Measurements from ENCODE around the gene MXRA8. TPM values are rescaled to one million over a fixed set of nuclear protein-coding genes. Genes with fewer than 3 reads are reported as not detected.
A peak's percentile ranks its signal among the peaks of the same experiment; 100 is the strongest.

Gene MXRA8
- total RNA-seq, 1 experiment from 2014 or later, result 25.3 TPM

DNA sequence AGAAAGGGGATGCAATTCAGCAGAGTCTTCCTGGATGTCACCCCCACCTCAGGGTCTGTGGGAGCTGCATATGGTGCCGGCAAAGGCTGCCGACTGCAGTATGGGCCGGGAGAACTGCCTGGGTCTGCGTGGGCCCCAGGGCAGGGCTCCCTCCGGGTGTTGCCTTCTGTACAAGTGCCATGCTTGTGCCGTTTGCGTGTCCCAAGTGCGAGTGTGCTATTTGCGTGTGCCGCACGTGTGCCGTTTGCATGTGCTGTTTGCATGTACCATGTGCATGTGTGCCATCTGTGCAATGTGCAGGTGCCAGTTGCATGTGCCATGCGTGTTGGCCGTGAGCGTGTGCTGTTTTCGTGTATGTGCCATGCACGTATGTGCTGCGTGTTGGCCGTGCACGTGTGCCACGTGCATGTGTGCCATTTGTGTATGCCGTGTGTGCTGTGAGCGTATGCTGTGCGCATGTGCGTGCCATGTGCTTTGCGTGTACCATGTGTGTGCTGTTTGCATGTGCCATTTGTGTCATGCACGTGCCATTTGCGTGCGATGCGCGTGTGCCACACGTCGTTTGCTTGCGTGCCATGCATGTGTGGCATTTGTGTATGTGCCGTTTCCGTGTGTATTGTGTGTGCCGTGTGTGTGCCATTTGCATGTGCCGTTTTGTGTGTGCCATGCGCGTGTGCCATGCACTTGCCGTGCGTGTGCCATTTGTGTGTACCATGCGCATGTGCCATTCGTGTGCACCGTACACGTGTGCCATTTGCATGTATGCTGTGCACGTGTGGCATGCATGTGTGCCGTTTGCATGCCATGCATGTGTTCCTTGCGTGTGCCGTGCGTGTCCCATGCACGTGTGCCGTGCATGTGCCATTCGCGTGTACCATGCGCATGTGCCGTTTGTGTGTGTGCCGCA, 28.8 kb downstream of the MXRA8 start:
- CTCF ChIA-PET, result no interaction called here
- Histone ChIP-seq H3K36me3 (ENCODE audit: low read depth, low read length) (peaks cover 3% of the 10 kb centered on the region; the same call in 1 of the 2 replicates), H2AFZ (ENCODE audit: low read length) (no peak overlapping the region), H4K20me1 (ENCODE audit: low read length) (no peaks in the 10 kb centered on the region), H3K79me2 (ENCODE audit: low read length) (peaks cover 26% of the 10 kb centered on the region), H3K27me3 (ENCODE audit: low read length) (no peaks in the 10 kb centered on the region), H3K9me2 (replicated peaks; ENCODE audit: low read length) (no peaks in the 10 kb centered on the region), H3K9me3 (ENCODE audit: low read length) (no peaks in the 10 kb centered on the region), H3K27ac (ENCODE audit: low read length) (no peak overlapping the region), H3F3A (ENCODE audit: low read length, unreplicated experiment) (no peaks in the 10 kb centered on the region), H3K9ac (ENCODE audit: low read length) (no peak overlapping the region), H3K4me1 (ENCODE audit: insufficient read depth, low read length) (peaks cover 47% of the 10 kb centered on the region), H3K4me3 (ENCODE audit: low read length) (no peak overlapping the region), H3K4me2 (ENCODE audit: low read length) (no peak overlapping the region)
- BruUV-seq (replicated peaks), result no TSS peak
- intact Hi-C loops (cut with micrococcal nuclease), result loop anchor here (2.0 kb wide), 1 partner anchor 15 kb away; no protein-coding TSS in a partner anchor
- no peak for ATAC-seq
- TF ChIP-seq, protein P1, sequence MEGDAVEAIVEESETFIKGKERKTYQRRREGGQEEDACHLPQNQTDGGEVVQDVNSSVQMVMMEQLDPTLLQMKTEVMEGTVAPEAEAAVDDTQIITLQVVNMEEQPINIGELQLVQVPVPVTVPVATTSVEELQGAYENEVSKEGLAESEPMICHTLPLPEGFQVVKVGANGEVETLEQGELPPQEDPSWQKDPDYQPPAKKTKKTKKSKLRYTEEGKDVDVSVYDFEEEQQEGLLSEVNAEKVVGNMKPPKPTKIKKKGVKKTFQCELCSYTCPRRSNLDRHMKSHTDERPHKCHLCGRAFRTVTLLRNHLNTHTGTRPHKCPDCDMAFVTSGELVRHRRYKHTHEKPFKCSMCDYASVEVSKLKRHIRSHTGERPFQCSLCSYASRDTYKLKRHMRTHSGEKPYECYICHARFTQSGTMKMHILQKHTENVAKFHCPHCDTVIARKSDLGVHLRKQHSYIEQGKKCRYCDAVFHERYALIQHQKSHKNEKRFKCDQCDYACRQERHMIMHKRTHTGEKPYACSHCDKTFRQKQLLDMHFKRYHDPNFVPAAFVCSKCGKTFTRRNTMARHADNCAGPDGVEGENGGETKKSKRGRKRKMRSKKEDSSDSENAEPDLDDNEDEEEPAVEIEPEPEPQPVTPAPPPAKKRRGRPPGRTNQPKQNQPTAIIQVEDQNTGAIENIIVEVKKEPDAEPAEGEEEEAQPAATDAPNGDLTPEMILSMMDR (conservative IDR thresholded peaks at IDR 0.05; ENCODE audit: low read depth, low read length), result no peak
- TF ChIP-seq EZH2phosphoT487 (IDR thresholded peaks at IDR 0.05; ENCODE audit: borderline replicate concordance, low read length) (no peak), EZH2 (IDR thresholded peaks at IDR 0.05; ENCODE audit: low read length, unreplicated experiment) (no peak)
- DNase-seq, result peak; percentile 37
- POLR2A ChIA-PET (ENCODE audit: unreplicated experiment), result no interaction called here

DNA sequence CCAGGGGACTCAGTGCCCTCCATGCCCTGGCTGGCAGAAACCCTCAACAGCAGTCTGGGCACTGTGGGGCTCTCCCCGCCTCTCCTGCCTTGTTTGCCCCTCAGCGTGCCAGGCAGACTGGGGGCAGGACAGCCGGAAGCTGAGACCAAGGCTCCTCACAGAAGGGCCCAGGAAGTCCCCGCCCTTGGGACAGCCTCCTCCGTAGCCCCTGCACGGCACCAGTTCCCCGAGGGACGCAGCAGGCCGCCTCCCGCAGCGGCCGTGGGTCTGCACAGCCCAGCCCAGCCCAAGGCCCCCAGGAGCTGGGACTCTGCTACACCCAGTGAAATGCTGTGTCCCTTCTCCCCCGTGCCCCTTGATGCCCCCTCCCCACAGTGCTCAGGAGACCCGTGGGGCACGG, 30.1 kb downstream of the MXRA8 start:
- Histone ChIP-seq H3K4me2 (ENCODE audit: low read length) (no peak overlapping the region), H3K36me3 (ENCODE audit: low read depth, low read length) (peaks cover 3% of the 10 kb centered on the region; the same call in 1 of the 2 replicates), H3K27ac (ENCODE audit: low read length) (no peak overlapping the region), H3K9me2 (replicated peaks; ENCODE audit: low read length) (no peaks in the 10 kb centered on the region), H3K79me2 (ENCODE audit: low read length) (peaks cover 35% of the 10 kb centered on the region), H3K27me3 (ENCODE audit: low read length) (no peaks in the 10 kb centered on the region), H3F3A (ENCODE audit: low read length, unreplicated experiment) (no peaks in the 10 kb centered on the region), H4K20me1 (ENCODE audit: low read length) (peaks cover 3% of the 10 kb centered on the region; the same call in 1 of the 2 replicates), H3K4me3 (ENCODE audit: low read length) (no peak overlapping the region), H2AFZ (ENCODE audit: low read length) (no peak overlapping the region), H3K4me1 (ENCODE audit: insufficient read depth, low read length) (peaks cover 47% of the 10 kb centered on the region), H3K9ac (ENCODE audit: low read length) (no peak overlapping the region), H3K9me3 (ENCODE audit: low read length) (no peaks in the 10 kb centered on the region)
- ATAC-seq (no peak), DNase-seq (no peak)
- ChIA-PET POLR2A (ENCODE audit: unreplicated experiment) (no interaction called here), CTCF (no interaction called here)
- BruUV-seq (replicated peaks), result no TSS peak
- intact Hi-C loops (cut with micrococcal nuclease), result no loop called here
- TF ChIP-seq, protein P1 (conservative IDR thresholded peaks at IDR 0.05; ENCODE audit: low read depth, low read length), result no peak
- TF ChIP-seq EZH2 (IDR thresholded peaks at IDR 0.05; ENCODE audit: low read length, unreplicated experiment), result no peak
- TF ChIP-seq EZH2phosphoT487 (IDR thresholded peaks at IDR 0.05; ENCODE audit: borderline replicate concordance, low read length), result no peak

DNA sequence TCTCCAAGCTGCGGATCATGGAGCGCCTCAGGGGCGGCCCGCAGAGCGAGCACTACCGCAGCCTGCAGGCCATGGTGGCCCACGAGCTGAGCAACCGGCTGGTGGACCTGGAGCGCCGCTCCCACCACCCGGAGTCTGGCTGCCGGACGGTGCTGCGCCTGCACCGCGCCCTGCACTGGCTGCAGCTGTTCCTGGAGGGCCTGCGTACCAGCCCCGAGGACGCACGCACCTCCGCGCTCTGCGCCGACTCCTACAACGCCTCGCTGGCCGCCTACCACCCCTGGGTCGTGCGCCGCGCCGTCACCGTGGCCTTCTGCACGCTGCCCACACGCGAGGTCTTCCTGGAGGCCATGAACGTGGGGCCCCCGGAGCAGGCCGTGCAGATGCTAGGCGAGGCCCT, 31.1 kb downstream of the MXRA8 start:
- POLR2A ChIA-PET (ENCODE audit: unreplicated experiment), result no interaction called here
- H3K9me2 ChIP-seq (replicated peaks; ENCODE audit: low read length), result no peaks in the 10 kb centered on the region
- TF ChIP-seq EZH2 (IDR thresholded peaks at IDR 0.05; ENCODE audit: low read length, unreplicated experiment), result no peak
- TF ChIP-seq, protein P1 (conservative IDR thresholded peaks at IDR 0.05; ENCODE audit: low read depth, low read length), result no peak
- no peak for TF ChIP-seq EZH2phosphoT487 (IDR thresholded peaks at IDR 0.05; ENCODE audit: borderline replicate concordance, low read length)
- CTCF ChIA-PET, result no interaction called here
- ATAC-seq (no peak), DNase-seq (no peak)
- no peak overlapping the region for H2AFZ ChIP-seq (ENCODE audit: low read length)
- no peaks in the 10 kb centered on the region for H3F3A ChIP-seq (ENCODE audit: low read length, unreplicated experiment)
- no peaks in the 10 kb centered on the region for H3K27me3 ChIP-seq (ENCODE audit: low read length)
- H3K79me2 ChIP-seq (ENCODE audit: low read length), result peaks cover 43% of the 10 kb centered on the region
- H3K4me3 ChIP-seq (ENCODE audit: low read length), result no peak overlapping the region
- no peaks in the 10 kb centered on the region for H3K9me3 ChIP-seq (ENCODE audit: low read length)
- peaks cover 3% of the 10 kb centered on the region; the same call in 1 of the 2 replicates for H3K36me3 ChIP-seq (ENCODE audit: low read depth, low read length)
- no peak overlapping the region for H3K9ac ChIP-seq (ENCODE audit: low read length)
- H3K4me1 ChIP-seq (ENCODE audit: insufficient read depth, low read length), result peaks cover 43% of the 10 kb centered on the region
- peaks cover 8% of the 10 kb centered on the region; the same call in 1 of the 2 replicates for H4K20me1 ChIP-seq (ENCODE audit: low read length)
- BruUV-seq (replicated peaks), result no TSS peak
- no peak overlapping the region for H3K4me2 ChIP-seq (ENCODE audit: low read length)
- H3K27ac ChIP-seq (ENCODE audit: low read length), result no peak overlapping the region
- intact Hi-C loops (cut with micrococcal nuclease), result no loop called here

All from PC-3 (cell line).